ENCODE data around the gene TULP3.

The TULP3 gene

GRCh38 chr12:2877047-2877952 is 13.4 kb upstream of the TULP3 start, which contains the start of the genes FOXM1 and RHNO1:
Gene FOXM1, minus strand, starts transcription at chr12:2877174. Its CDS starts 2,696 bp downstream, at chr12:2874478.
Gene RHNO1, plus strand, starts transcription at chr12:2877223. Its CDS starts 8,144 bp downstream, at chr12:2885367.
- DNase-seq (ENCODE audit: low read depth): peak; percentile 81

GRCh38 chr12:2877953-2878732 is 12.5 kb upstream of the TULP3 start:
- no peak for DNase-seq (ENCODE audit: low read depth)

- DNase-seq (ENCODE audit: low read depth): no peak
Measured at GRCh38 chr12:2879853-2880252, 10.8 kb upstream of the TULP3 start.

- DNase-seq (ENCODE audit: low read depth): no peak
Measured at GRCh38 chr12:2884810-2885209, 5.9 kb upstream of the TULP3 start.

- no peak for DNase-seq (ENCODE audit: low read depth)
Measured at GRCh38 chr12:2886768-2887450, 3.8 kb upstream of the TULP3 start.

GRCh38 chr12:2890001-2890387 is 697 bp upstream of the TULP3 start:
- no peak for DNase-seq (ENCODE audit: low read depth)

- DNase-seq (ENCODE audit: low read depth): peak; percentile 64
Measured at GRCh38 chr12:2891240-2892053, 756 bp downstream of the TULP3 start.

GRCh38 chr12:2892246-2892645 is 1.6 kb downstream of the TULP3 start:
- DNase-seq (ENCODE audit: low read depth): no peak

- DNase-seq (ENCODE audit: low read depth): peak; percentile 56
Measured at GRCh38 chr12:2893007-2893406, 2.3 kb downstream of the TULP3 start.

GRCh38 chr12:2895051-2895451 is 4.4 kb downstream of the TULP3 start:
- DNase-seq (ENCODE audit: low read depth): no peak

GRCh38 chr12:2895511-2895910 is 4.8 kb downstream of the TULP3 start:
- DNase-seq (ENCODE audit: low read depth): no peak

GRCh38 chr12:2897418-2897817 is 6.7 kb downstream of the TULP3 start:
- no peak for DNase-seq (ENCODE audit: low read depth)

GRCh38 chr12:2900642-2901041 is 10.0 kb downstream of the TULP3 start:
- DNase-seq (ENCODE audit: low read depth): no peak

- DNase-seq (ENCODE audit: low read depth): no peak
Measured at GRCh38 chr12:2902272-2902880, 11.7 kb downstream of the TULP3 start.

- no peak for DNase-seq (ENCODE audit: low read depth)
Measured at GRCh38 chr12:2904260-2904659, 13.6 kb downstream of the TULP3 start.

GRCh38 chr12:2912216-2912575 is 21.5 kb downstream of the TULP3 start:
- DNase-seq (ENCODE audit: low read depth): no peak

GRCh38 chr12:2919249-2919648 is 28.6 kb downstream of the TULP3 start:
- no peak for DNase-seq (ENCODE audit: low read depth)

- DNase-seq (ENCODE audit: low read depth): no peak
Measured at GRCh38 chr12:2922329-2922728, 31.6 kb downstream of the TULP3 start.

GRCh38 chr12:2923057-2923456 is 32.4 kb downstream of the TULP3 start:
- DNase-seq (ENCODE audit: low read depth): no peak

GRCh38 chr12:2924019-2924418 is 33.3 kb downstream of the TULP3 start:
- DNase-seq (ENCODE audit: low read depth): no peak

- no peak for DNase-seq (ENCODE audit: low read depth)
Measured at GRCh38 chr12:2925322-2925995, 34.8 kb downstream of the TULP3 start.
